HEK293T (cell line): ENCODE measurements around the gene ITGB1.

ENCODE experiments used
- BHLHE40 ChIP-seq: fragments of 450-650 bp; IDR thresholded peaks from 2 replicates; pipeline ENCODE4 v1.6.1; 2016; ENCODE audit warnings: mild to moderate bottlenecking, moderate library complexity, borderline replicate concordance
- CTBP1 ChIP-seq: fragments of 450-650 bp; IDR thresholded peaks from 2 replicates; pipeline ENCODE4 v1.6.1; 2016; ENCODE audit warnings: borderline replicate concordance
- ELF4 ChIP-seq: fragments of 450-650 bp; IDR thresholded peaks from 2 replicates; pipeline ENCODE4 v1.6.1; 2017; ENCODE audit warnings: antibody characterized with exemption
- FOXA1 ChIP-seq: fragments of 450-650 bp; IDR thresholded peaks from 2 replicates; pipeline ENCODE4 v1.6.1; 2016; ENCODE audit warnings: mild to moderate bottlenecking
- FOXK2 ChIP-seq: fragments of 450-650 bp; IDR thresholded peaks from 2 replicates; pipeline ENCODE4 v1.6.1; 2016; ENCODE audit warnings: mild to moderate bottlenecking
- FOXM1 ChIP-seq: fragments of 450-650 bp; IDR thresholded peaks from 2 replicates; pipeline ENCODE4 v1.6.1; 2017; ENCODE audit warnings: mild to moderate bottlenecking, borderline replicate concordance
- HDGF ChIP-seq: fragments of 450-650 bp; IDR thresholded peaks from 2 replicates; pipeline ENCODE4 v1.6.1; 2017; ENCODE audit warnings: antibody characterized with exemption, borderline replicate concordance
- L3MBTL2 ChIP-seq: fragments of 450-650 bp; conservative IDR thresholded peaks from 2 replicates; pipeline ENCODE4 v1.6.1; 2016; ENCODE audit warnings: mild to moderate bottlenecking
- NFRKB ChIP-seq: fragments of 450-650 bp; IDR thresholded peaks from 2 replicates; pipeline ENCODE4 v1.6.1; 2016; ENCODE audit warnings: mild to moderate bottlenecking, moderate library complexity
- SP1 ChIP-seq: fragments of 450-650 bp; IDR thresholded peaks from 2 replicates; pipeline ENCODE4 v1.6.1; 2017
- SUZ12 ChIP-seq: fragments of 450-650 bp; IDR thresholded peaks from 2 replicates; pipeline ENCODE4 v1.6.1; 2016; ENCODE audit warnings: mild to moderate bottlenecking
- ZNF384 ChIP-seq: fragments of 450-650 bp; IDR thresholded peaks from 2 replicates; pipeline ENCODE4 v1.6.1; 2016

DNA sequence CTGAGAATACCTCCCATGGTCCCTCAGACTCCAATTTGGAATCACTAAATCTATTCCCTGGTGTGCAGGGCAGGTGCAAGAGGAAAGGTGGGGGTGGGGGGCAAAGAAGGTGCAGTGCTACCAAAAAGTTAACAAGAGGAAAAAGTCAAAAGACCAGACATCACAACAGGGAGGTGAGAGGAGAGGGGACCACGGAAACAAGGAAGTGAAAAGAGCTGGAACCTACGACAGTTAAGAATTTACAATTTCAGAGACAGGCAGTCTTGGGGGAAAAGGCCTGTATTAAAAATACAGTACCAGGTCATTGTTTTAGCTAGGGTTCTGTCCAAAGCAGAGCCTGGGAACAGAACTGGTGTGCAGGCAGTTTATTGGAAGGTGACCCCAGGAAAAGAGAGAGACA lies 14.6 kb downstream of the ITGB1 start:
- no peak for TF ChIP-seq ZNF384
- TF ChIP-seq SP1 = no peak
- TF ChIP-seq FOXA1 = no peak
- TF ChIP-seq BHLHE40 = no peak
- TF ChIP-seq FOXM1 = no peak
- TF ChIP-seq FOXK2 = no peak
- no peak for TF ChIP-seq ELF4
- TF ChIP-seq CTBP1 = no peak
- TF ChIP-seq L3MBTL2 = no peak
- TF ChIP-seq NFRKB = no peak
- TF ChIP-seq SUZ12 = no peak
- no peak for TF ChIP-seq HDGF
